ENCODE measurements around the gene SF3B3.

SF3B3 gene

DNA sequence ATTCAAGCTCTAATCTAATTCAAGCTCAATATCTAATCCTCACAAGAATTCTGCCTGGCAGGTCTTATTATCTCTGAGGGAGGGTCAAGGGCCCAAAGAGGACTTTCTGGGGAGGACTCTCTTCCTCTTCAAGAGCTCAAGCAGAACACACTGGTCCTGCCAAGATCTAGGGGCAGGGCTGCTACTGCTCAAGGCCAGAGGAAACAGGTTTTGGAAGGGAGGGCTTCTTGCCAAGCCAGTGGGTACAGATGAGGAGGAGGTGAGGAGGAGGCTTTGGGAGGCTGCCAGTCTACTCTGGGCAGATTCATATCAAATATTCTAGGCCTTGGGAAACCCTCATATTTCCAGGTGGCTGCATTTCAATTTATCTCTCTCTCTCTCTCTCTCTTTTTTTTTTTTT, 71.0 kb downstream of the SF3B3 start:
- no peak for DNase-seq (ENCODE audit: low spot score)
- in situ Hi-C loops (cut with MboI; ENCODE audit: low pct_unique_long_range_greater_than_20kb, low sequenced_read_pairs, unreplicated experiment): no loop called here

DNA sequence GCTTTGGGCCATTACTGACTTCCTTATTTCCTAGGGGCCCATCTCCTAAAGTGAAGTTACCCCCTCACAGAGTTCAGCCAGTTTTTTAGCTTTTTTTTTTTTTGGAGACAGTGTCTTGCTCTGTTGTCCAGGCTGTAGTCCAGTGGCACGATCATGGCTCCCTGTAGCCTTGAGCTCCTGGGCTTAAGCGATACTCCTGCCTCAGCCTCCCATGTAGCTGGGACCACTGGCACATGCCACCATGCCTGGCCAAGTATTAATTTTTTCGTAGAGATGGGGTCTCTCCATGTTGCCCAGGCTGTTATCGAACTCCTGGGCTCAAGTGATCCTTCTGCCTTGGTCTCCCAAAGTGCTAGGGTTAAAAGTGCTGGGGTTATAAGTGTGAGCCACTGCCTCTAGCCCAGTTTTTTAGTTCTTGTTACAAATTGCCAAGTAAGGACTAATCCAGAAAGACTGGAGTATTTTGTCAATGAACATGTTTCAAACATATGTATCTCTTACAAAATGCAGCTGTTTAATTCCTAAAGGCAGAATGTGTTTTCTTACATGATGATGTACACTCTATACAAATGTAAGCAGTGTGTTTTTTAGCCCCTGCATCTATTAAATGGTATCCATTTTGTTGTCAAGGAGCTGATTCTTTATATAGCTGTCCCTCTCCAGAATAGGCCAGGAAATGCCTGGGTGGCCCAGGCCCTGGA, 73.7 kb downstream of the SF3B3 start:
- DNase-seq (ENCODE audit: low spot score): no peak
- TF ChIP-seq, protein P1, sequence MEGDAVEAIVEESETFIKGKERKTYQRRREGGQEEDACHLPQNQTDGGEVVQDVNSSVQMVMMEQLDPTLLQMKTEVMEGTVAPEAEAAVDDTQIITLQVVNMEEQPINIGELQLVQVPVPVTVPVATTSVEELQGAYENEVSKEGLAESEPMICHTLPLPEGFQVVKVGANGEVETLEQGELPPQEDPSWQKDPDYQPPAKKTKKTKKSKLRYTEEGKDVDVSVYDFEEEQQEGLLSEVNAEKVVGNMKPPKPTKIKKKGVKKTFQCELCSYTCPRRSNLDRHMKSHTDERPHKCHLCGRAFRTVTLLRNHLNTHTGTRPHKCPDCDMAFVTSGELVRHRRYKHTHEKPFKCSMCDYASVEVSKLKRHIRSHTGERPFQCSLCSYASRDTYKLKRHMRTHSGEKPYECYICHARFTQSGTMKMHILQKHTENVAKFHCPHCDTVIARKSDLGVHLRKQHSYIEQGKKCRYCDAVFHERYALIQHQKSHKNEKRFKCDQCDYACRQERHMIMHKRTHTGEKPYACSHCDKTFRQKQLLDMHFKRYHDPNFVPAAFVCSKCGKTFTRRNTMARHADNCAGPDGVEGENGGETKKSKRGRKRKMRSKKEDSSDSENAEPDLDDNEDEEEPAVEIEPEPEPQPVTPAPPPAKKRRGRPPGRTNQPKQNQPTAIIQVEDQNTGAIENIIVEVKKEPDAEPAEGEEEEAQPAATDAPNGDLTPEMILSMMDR (IDR thresholded peaks at IDR 0.05; ENCODE audit: extremely low read depth, insufficient read depth, missing control alignments): no peak
- in situ Hi-C loops (cut with MboI; ENCODE audit: low pct_unique_long_range_greater_than_20kb, low sequenced_read_pairs, unreplicated experiment): no loop called here

More for the DNA sequence above, 71.0 kb downstream of the SF3B3 start:
- TF ChIP-seq, protein P1 (IDR thresholded peaks at IDR 0.05; ENCODE audit: extremely low read depth, insufficient read depth, missing control alignments): no peak

DNA sequence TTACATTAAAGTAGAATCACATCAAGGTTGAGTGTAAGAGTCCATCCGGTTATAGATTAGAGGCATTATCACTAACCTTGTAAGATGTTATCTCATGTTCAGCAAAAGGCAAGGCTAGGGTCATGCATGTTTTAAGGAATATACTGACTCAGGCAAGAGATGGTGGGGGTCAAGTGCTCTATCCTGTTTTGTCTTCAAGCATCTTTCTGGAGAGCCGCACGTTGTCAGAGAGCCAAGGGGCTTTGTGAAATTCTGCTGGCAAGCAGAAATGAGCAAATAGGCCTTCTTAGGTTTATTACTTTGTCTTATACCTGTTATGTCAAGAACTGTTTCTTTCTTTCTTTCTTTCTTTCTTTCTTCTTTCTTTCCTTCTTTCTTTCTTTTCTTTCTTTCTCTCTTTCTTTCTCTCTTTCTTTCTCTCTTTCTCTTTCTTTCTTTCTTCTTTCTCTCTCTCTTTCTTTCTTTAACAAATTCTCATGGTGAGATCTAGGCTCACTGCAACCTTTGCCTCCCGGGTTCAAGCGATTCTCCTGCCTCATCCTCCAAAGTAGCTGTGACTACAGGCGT, 75.4 kb downstream of the SF3B3 start:
- in situ Hi-C loops (cut with MboI; ENCODE audit: low pct_unique_long_range_greater_than_20kb, low sequenced_read_pairs, unreplicated experiment): no loop called here
- TF ChIP-seq, protein P1 (IDR thresholded peaks at IDR 0.05; ENCODE audit: extremely low read depth, insufficient read depth, missing control alignments): no peak
- DNase-seq (ENCODE audit: low spot score): no peak

DNA sequence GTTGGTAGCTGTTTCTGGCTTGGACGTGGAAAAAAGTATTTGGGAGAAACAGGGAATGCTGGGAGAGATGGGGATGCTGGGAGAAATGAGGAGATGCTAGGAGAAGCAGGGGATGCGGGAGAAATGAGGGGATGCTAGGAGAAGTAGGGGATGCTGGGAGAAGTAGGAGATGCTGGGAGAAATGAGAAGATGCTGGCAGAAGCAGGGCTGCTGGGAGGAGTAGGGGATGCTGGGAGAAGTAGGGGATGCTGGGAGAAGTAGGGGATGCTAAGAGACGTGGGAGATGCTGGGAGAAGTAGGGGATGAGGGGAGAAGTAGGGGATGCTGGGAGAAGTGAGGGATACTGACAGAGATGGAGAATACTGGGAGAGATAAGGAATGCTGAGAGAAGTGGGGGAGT, 77.1 kb downstream of the SF3B3 start:
- TF ChIP-seq, protein P1 (IDR thresholded peaks at IDR 0.05; ENCODE audit: extremely low read depth, insufficient read depth, missing control alignments): no peak
- in situ Hi-C loops (cut with MboI; ENCODE audit: low pct_unique_long_range_greater_than_20kb, low sequenced_read_pairs, unreplicated experiment): no loop called here
- no peak for DNase-seq (ENCODE audit: low spot score)

DNA sequence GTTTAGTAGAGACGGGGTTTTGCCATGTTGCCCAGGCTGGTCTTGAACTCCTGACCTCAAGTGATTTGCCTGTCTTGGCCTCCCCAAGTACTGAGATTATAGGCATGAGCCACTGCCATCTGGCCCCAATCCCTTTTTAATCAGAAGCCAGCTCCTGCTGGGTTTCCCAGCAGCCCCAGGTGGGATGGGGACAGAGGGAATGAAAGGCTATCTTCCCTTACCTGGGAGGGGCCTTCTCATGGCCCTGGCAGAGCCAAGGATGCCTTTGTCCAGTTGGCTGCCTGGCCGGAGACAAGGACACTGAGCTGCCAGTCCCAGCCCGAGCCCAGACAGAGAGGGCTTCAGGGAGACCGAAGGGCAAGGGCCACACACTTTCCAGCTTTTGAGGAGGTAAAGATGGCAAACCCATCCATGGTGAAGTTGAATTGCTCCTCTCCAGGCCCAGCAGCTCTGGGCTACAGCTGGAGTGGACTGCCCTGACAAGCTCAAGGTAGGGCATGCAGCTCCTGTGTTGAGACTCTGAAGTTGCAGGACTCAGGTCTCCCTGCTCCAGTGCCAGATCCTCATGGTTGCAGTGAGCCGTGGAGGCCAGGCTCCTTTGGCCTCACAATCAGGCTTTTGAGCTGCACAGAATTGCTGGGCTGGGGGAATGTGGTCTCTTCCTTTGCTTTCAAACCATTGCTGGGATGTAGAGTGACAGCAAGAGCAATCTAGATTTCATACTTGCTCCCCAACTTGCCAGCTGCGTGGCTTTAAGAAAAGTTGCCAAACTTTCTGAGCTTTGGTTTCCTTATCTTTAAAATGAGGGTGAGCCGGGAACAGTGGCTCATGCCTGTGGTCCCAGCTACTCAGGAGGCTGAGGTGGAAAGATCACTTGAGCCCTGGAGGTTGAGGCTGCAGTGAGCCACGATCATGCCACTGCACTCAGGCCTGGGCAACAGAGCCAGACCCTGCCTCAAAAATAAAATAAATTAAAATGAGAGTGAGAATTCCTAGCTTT, 78.3 kb downstream of the SF3B3 start:
- in situ Hi-C loops (cut with MboI; ENCODE audit: low pct_unique_long_range_greater_than_20kb, low sequenced_read_pairs, unreplicated experiment): no loop called here
- TF ChIP-seq, protein P1 (IDR thresholded peaks at IDR 0.05; ENCODE audit: extremely low read depth, insufficient read depth, missing control alignments): no peak
- DNase-seq (ENCODE audit: low spot score): no peak

DNA sequence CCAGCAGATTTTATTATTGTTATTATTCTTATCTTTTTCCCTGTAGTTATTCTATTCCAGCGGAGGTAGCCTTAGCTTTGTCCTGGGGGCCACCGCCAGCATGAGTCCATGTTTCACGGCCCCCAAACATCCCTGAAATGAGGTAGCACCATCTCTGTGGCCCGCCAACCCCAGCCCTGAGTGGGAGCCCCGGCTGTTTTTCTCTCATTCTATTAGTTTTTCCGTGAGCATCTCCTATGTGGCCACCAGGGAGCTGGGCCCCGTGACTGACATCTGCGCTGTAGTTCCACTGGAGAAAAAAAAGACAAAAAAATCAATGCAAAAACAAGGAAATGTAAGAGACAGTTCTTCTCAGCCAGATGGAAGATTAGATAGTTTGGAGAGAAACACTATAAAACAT, 79.2 kb downstream of the SF3B3 start:
- in situ Hi-C loops (cut with MboI; ENCODE audit: low pct_unique_long_range_greater_than_20kb, low sequenced_read_pairs, unreplicated experiment): no loop called here
- TF ChIP-seq, protein P1 (IDR thresholded peaks at IDR 0.05; ENCODE audit: extremely low read depth, insufficient read depth, missing control alignments): no peak
- DNase-seq (ENCODE audit: low spot score): no peak
